HEK293 (cell line): Measurements from ENCODE around the gene ARNT2.

Experiments
- TCF7L2 ChIP-seq: IDR thresholded peaks from 2 replicates; pipeline ENCODE4 v1.6.1; 2011; ENCODE audit warnings: low read depth, mild to moderate bottlenecking, inconsistent platforms, low read length, moderate library complexity, borderline replicate concordance
- YY1 ChIP-seq: fragments of 450-650 bp; formaldehyde crosslinking; IDR thresholded peaks from 2 replicates; pipeline ENCODE4 v1.5.1; 2018; ENCODE audit warnings: missing biosample characterization, missing genetic modification characterization
- TF ChIP-seq, protein P1 (sequence below): fragments of 450-650 bp; formaldehyde crosslinking; IDR thresholded peaks from 2 replicates; pipeline ENCODE4 v1.5.1; 2016; ENCODE audit warnings: missing biosample characterization, missing genetic modification characterization
- TF ChIP-seq, protein P2 (sequence below): fragments of 450-650 bp; IDR thresholded peaks from 2 replicates; pipeline ENCODE4 v1.5.1; 2018; ENCODE audit warnings: missing biosample characterization, mild to moderate bottlenecking, missing genetic modification characterization

DNA sequence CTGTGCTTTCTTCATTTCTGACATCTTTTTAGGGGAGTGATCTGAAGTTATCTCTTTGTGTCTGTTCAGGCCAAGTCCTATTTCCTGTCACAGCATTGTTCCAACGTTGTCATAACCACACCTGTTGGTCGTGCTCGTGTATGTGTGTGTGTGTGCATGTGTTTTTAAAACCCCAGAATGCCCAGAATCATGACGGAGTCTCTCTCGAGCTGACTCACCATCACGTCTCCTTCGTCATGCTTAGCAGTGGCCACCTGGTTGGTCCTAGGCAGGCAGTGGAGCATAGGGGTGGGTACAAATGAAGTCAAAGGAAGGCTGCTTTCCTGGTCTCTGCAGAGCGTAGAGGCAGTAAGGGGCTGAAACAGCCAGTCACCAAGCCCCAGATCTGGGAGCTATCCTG lies 164.1 kb downstream of the ARNT2 start:
- TF ChIP-seq, protein P1, sequence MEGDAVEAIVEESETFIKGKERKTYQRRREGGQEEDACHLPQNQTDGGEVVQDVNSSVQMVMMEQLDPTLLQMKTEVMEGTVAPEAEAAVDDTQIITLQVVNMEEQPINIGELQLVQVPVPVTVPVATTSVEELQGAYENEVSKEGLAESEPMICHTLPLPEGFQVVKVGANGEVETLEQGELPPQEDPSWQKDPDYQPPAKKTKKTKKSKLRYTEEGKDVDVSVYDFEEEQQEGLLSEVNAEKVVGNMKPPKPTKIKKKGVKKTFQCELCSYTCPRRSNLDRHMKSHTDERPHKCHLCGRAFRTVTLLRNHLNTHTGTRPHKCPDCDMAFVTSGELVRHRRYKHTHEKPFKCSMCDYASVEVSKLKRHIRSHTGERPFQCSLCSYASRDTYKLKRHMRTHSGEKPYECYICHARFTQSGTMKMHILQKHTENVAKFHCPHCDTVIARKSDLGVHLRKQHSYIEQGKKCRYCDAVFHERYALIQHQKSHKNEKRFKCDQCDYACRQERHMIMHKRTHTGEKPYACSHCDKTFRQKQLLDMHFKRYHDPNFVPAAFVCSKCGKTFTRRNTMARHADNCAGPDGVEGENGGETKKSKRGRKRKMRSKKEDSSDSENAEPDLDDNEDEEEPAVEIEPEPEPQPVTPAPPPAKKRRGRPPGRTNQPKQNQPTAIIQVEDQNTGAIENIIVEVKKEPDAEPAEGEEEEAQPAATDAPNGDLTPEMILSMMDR: no peak
- no peak for TF ChIP-seq YY1 (tag by site-specific recombination)
- no peak for TF ChIP-seq TCF7L2
- TF ChIP-seq, protein P2, sequence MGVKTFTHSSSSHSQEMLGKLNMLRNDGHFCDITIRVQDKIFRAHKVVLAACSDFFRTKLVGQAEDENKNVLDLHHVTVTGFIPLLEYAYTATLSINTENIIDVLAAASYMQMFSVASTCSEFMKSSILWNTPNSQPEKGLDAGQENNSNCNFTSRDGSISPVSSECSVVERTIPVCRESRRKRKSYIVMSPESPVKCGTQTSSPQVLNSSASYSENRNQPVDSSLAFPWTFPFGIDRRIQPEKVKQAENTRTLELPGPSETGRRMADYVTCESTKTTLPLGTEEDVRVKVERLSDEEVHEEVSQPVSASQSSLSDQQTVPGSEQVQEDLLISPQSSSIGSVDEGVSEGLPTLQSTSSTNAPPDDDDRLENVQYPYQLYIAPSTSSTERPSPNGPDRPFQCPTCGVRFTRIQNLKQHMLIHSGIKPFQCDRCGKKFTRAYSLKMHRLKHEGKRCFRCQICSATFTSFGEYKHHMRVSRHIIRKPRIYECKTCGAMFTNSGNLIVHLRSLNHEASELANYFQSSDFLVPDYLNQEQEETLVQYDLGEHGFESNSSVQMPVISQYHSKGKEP: no peak
